Activated gamma-delta T cell treated with Interleukin-2 at 50 U/mL for 16 hours (primary cell): ENCODE measurements around the gene TRIM56.
"Not testable (repeated sequence)": the region's sequence is repeated elsewhere in the genome, so short reads cannot be mapped to it uniquely, and the experiment has no call there.

Source experiments
- DNase-seq: peaks from one replicate; pipeline ENCODE4 v3.0.0-alpha.2; 2020

Gene TRIM56

GRCh38 chr7:101113836-101114235 lies 28.6 kb downstream of the TRIM56 start:
- no peak for DNase-seq

- no peak for DNase-seq
Observed at GRCh38 chr7:101114492-101114891, 29.2 kb downstream of the TRIM56 start.

GRCh38 chr7:101115215-101115614 lies 29.9 kb downstream of the TRIM56 start:
- no peak for DNase-seq

- no peak for DNase-seq
Observed at GRCh38 chr7:101116898-101117297, 31.6 kb downstream of the TRIM56 start.

GRCh38 chr7:101118856-101119255 lies 33.6 kb downstream of the TRIM56 start:
- no peak for DNase-seq

GRCh38 chr7:101119876-101120275 lies 34.6 kb downstream of the TRIM56 start:
- DNase-seq: no peak

- DNase-seq: no peak
Observed at GRCh38 chr7:101120315-101120714, 35.0 kb downstream of the TRIM56 start.

- not testable (repeated sequence) for DNase-seq
Observed at GRCh38 chr7:101121631-101121990, 36.3 kb downstream of the TRIM56 start.

GRCh38 chr7:101121991-101122932 lies 37.0 kb downstream of the TRIM56 start:
- DNase-seq: no peak

GRCh38 chr7:101122933-101123702 lies 37.8 kb downstream of the TRIM56 start:
- DNase-seq: no peak

- DNase-seq: no peak
Observed at GRCh38 chr7:101123703-101124068, 38.4 kb downstream of the TRIM56 start.

GRCh38 chr7:101124376-101125056 lies 39.2 kb downstream of the TRIM56 start:
- DNase-seq: no peak

GRCh38 chr7:101125989-101126650 lies 40.8 kb downstream of the TRIM56 start:
- DNase-seq: no peak

GRCh38 chr7:101126651-101127459 lies 41.6 kb downstream of the TRIM56 start, which contains the start of gene SERPINE1:
Gene SERPINE1, plus strand, starts transcription at chr7:101127104. Its CDS starts 1,290 bp downstream, at chr7:101128394.
- DNase-seq: peak; percentile 68

GRCh38 chr7:101127460-101128039 lies 42.3 kb downstream of the TRIM56 start:
- DNase-seq: no peak

GRCh38 chr7:101128040-101128834 lies 43.0 kb downstream of the TRIM56 start:
- DNase-seq: no peak

GRCh38 chr7:101129603-101130117 lies 44.4 kb downstream of the TRIM56 start:
- no peak for DNase-seq

- DNase-seq: not testable (repeated sequence)
Observed at GRCh38 chr7:101132626-101133600, 47.6 kb downstream of the TRIM56 start.
